MM.1S (cell line): ENCODE data around the gene PNN.

ENCODE experiments used
- DNase-seq: peaks from one replicate; pipeline ENCODE4 v3.0.0-alpha.2; 2015
- H2AFZ ChIP-seq: fragments of 300-600 bp; sonication (generic); 2 replicates; pipeline ENCODE4 v1.6.0; 2016; ENCODE audit warnings: antibody characterized with exemption, low read length
- H3F3A ChIP-seq: fragments of 300-600 bp; sonication (generic); 2 replicates; pipeline ENCODE4 v1.6.1; 2016; ENCODE audit warnings: mild to moderate bottlenecking, antibody characterized with exemption, low read length, moderate library complexity, mixed read lengths; ENCODE audit not compliant: insufficient read depth
- H3K27ac ChIP-seq: fragments of 300-600 bp; sonication (generic); 2 replicates; pipeline ENCODE4 v1.5.1; 2016; ENCODE audit warnings: mild to moderate bottlenecking, low read length
- H3K27me3 ChIP-seq: fragments of 300-600 bp; sonication (generic); replicated peaks from 2 replicates; pipeline ENCODE4 v1.6.0; 2016; ENCODE audit warnings: low read length; ENCODE audit not compliant: insufficient read depth
- H3K36me3 ChIP-seq: fragments of 300-600 bp; sonication (generic); replicated peaks from 2 replicates; pipeline ENCODE4 v1.6.1; 2016; ENCODE audit warnings: mild to moderate bottlenecking, low read length, mixed read lengths; ENCODE audit not compliant: insufficient read depth
- H3K4me1 ChIP-seq: fragments of 300-600 bp; sonication (generic); 2 replicates; pipeline ENCODE4 v1.6.1; 2016; ENCODE audit warnings: low read length, mixed read lengths
- H3K4me2 ChIP-seq: fragments of 300-600 bp; sonication (generic); 2 replicates; pipeline ENCODE4 v1.6.0; 2016; ENCODE audit warnings: low read depth, low read length
- H3K4me3 ChIP-seq: fragments of 300-600 bp; sonication (generic); 2 replicates; pipeline ENCODE4 v1.5.1; 2016; ENCODE audit warnings: low read length, mixed read lengths
- H3K79me2 ChIP-seq: fragments of 300-600 bp; sonication (generic); 2 replicates; pipeline ENCODE4 v1.6.1; 2016; ENCODE audit warnings: mixed run types, low read length, mixed read lengths
- H3K9ac ChIP-seq: fragments of 300-600 bp; sonication (generic); 2 replicates; pipeline ENCODE4 v1.6.1; 2016; ENCODE audit warnings: low read length, mixed read lengths
- H3K9me2 ChIP-seq: fragments of 300-600 bp; sonication (generic); replicated peaks from 2 replicates; pipeline ENCODE4 v1.6.1; 2016; ENCODE audit warnings: mild to moderate bottlenecking, low read length, mixed read lengths; ENCODE audit not compliant: insufficient read depth
- H3K9me3 ChIP-seq: fragments of 300-600 bp; sonication (generic); replicated peaks from 2 replicates; pipeline ENCODE4 v1.6.1; 2016; ENCODE audit warnings: mild to moderate bottlenecking, low read length, mixed read lengths; ENCODE audit not compliant: insufficient read depth
- H4K20me1 ChIP-seq: fragments of 300-600 bp; sonication (generic); 2 replicates; pipeline ENCODE4 v1.6.1; 2016; ENCODE audit warnings: mild to moderate bottlenecking, low read length, moderate library complexity, mixed read lengths; ENCODE audit not compliant: insufficient read depth
- CTCF ChIP-seq: fragments of 300-600 bp; sonication (generic); IDR thresholded peaks from 2 replicates; pipeline ENCODE4 v1.5.1; 2016; ENCODE audit warnings: antibody characterized with exemption, low read length, mixed read lengths
- EZH2 ChIP-seq: fragments of 300-600 bp; sonication (generic); optimal IDR thresholded peaks from 2 replicates; pipeline ENCODE3; 2017; ENCODE audit warnings: low read depth, mild to moderate bottlenecking, antibody characterized with exemption, low read length, mixed read lengths
- EZH2phosphoT487 ChIP-seq: fragments of 300-600 bp; sonication (generic); IDR thresholded peaks from 2 replicates; pipeline ENCODE4 v1.6.1; 2018; ENCODE audit warnings: antibody characterized with exemption, low read length

PNN gene

GRCh38 chr14:39176263-39177167 is 1.5 kb downstream of the PNN start:
- Histone ChIP-seq H2AFZ (no peak overlapping the region), H4K20me1 (no peaks in the 10 kb centered on the region), H3K9me2 (no peaks in the 10 kb centered on the region), H3K4me2 (peak overlapping the region; percentile 59; the same call in 1 of the 2 replicates), H3K27me3 (no peaks in the 10 kb centered on the region), H3K4me3 (peak overlapping the region; percentile 84), H3K27ac (no peak overlapping the region), H3F3A (no peaks in the 10 kb centered on the region), H3K36me3 (peaks cover 3% of the 10 kb centered on the region; the same call in 1 of the 2 replicates), H3K79me2 (peaks cover 28% of the 10 kb centered on the region), H3K9ac (peak overlapping the region; percentile 94; the same call in 1 of the 2 replicates), H3K4me1 (no peaks in the 10 kb centered on the region), H3K9me3 (no peaks in the 10 kb centered on the region)
- TF ChIP-seq EZH2phosphoT487 (no peak), CTCF (no peak), EZH2 (no peak)
- DNase-seq: no peak

- Histone ChIP-seq H3K9me3 (no peaks in the 10 kb centered on the region), H3K4me1 (no peaks in the 10 kb centered on the region), H3K27ac (no peak overlapping the region), H3K9me2 (no peaks in the 10 kb centered on the region), H3K27me3 (no peaks in the 10 kb centered on the region), H2AFZ (no peak overlapping the region), H3K9ac (no peak overlapping the region), H4K20me1 (no peaks in the 10 kb centered on the region), H3K4me2 (no peak overlapping the region), H3K36me3 (peaks cover 3% of the 10 kb centered on the region; the same call in 1 of the 2 replicates), H3F3A (no peaks in the 10 kb centered on the region), H3K4me3 (no peak overlapping the region), H3K79me2 (peaks cover 28% of the 10 kb centered on the region)
- no peak for DNase-seq
- TF ChIP-seq EZH2: no peak
- TF ChIP-seq CTCF: no peak
- no peak for TF ChIP-seq EZH2phosphoT487
Measured at GRCh38 chr14:39177168-39177545, 2.1 kb downstream of the PNN start.

GRCh38 chr14:39179042-39179441 is 4.0 kb downstream of the PNN start:
- H3K36me3 ChIP-seq: peaks cover 3% of the 10 kb centered on the region; the same call in 1 of the 2 replicates
- no peaks in the 10 kb centered on the region for H3K27me3 ChIP-seq
- H4K20me1 ChIP-seq: no peaks in the 10 kb centered on the region
- H3K9me2 ChIP-seq: no peaks in the 10 kb centered on the region
- no peak overlapping the region for H3K4me2 ChIP-seq
- H3K27ac ChIP-seq: no peak overlapping the region
- no peaks in the 10 kb centered on the region for H3K9me3 ChIP-seq
- no peak for DNase-seq
- H3K4me1 ChIP-seq: no peaks in the 10 kb centered on the region
- TF ChIP-seq EZH2phosphoT487: no peak
- TF ChIP-seq EZH2: no peak
- no peak for TF ChIP-seq CTCF
- H3F3A ChIP-seq: no peaks in the 10 kb centered on the region
- no peak overlapping the region for H3K4me3 ChIP-seq
- H3K79me2 ChIP-seq: peaks cover 28% of the 10 kb centered on the region
- no peak overlapping the region for H3K9ac ChIP-seq
- no peak overlapping the region for H2AFZ ChIP-seq
